ENCODE results near the gene FAM114A1. TPM values are rescaled to one million over a fixed set of nuclear protein-coding genes. Genes with fewer than 3 reads are reported as not detected.
A peak's percentile ranks its signal among the peaks of the same experiment; 100 is the strongest.
"Not testable (repeated sequence)": the region's sequence is repeated elsewhere in the genome, so short reads cannot be mapped to it uniquely, and the experiment has no call there.

Gene FAM114A1
- total RNA-seq, 3 donors from 2014 or later (not counting 1 experiment from before 2014, with no cell fraction given) = 0.31 to 0.70 TPM; not detected in 1

- WGBS (ENCODE audit: insufficient coverage) = 100% methylated on average over 3 of the region's 4 CpGs
- DNase-seq = no peak
- H3K4me3 Mint-ChIP-seq = no peak overlapping the region
Measured at GRCh38 chr4:38958453-38959190, 91.0 kb downstream of the FAM114A1 start.

GRCh38 chr4:38959248-38959647 lies 91.6 kb downstream of the FAM114A1 start:
- H3K9me3 Mint-ChIP-seq; intact Hi-C loops (cut with micrococcal nuclease); H3K27ac ChIP-seq (ENCODE audit: low read length); H3K9me3 ChIP-seq (ENCODE audit: control insufficient read depth, insufficient read depth, low read length); H3K4me1 Mint-ChIP-seq; H3K27me3 ChIP-seq (ENCODE audit: control insufficient read depth, insufficient read depth, low read length); H3K36me3 ChIP-seq (ENCODE audit: control insufficient read depth, insufficient read depth, low read length); H3K36me3 Mint-ChIP-seq; H3K4me3 ChIP-seq (ENCODE audit: low read length); H3K4me3 Mint-ChIP-seq; DNase-seq; H3K4me1 ChIP-seq (ENCODE audit: control insufficient read depth, insufficient read depth, low read length); ATAC-seq; H3K27me3 Mint-ChIP-seq (ENCODE audit: low read depth in 2 of 2); H3K27ac Mint-ChIP-seq: not testable (repeated sequence)
- 97% methylated on average over 5 of the region's 5 CpGs for WGBS (ENCODE audit: insufficient coverage)

More at GRCh38 chr4:38958453-38959190, 91.0 kb downstream of the FAM114A1 start:
- Mint-ChIP-seq H3K4me1 (no peaks in the 10 kb centered on the region), H3K27me3 (ENCODE audit: low read depth in 2 of 2) (peaks cover 0 to 2% of the 10 kb centered on the region in 2 donors), H3K36me3 (no peaks in the 10 kb centered on the region), H3K27ac (no peak overlapping the region), H3K9me3 (peaks cover 0 to 2% of the 10 kb centered on the region in 2 donors)
- no peaks in the 10 kb centered on the region for H3K36me3 ChIP-seq (ENCODE audit: control insufficient read depth, insufficient read depth, low read length)
- no peaks in the 10 kb centered on the region for H3K27me3 ChIP-seq (ENCODE audit: control insufficient read depth, insufficient read depth, low read length)
- no peaks in the 10 kb centered on the region for H3K4me1 ChIP-seq (ENCODE audit: control insufficient read depth, insufficient read depth, low read length)
- ATAC-seq = no peak
- H3K4me3 ChIP-seq (ENCODE audit: low read length) = no peak overlapping the region
- no peak overlapping the region for H3K27ac ChIP-seq (ENCODE audit: low read length)
- TF ChIP-seq CTCF (IDR thresholded peaks at IDR 0.05) = no peak
- no peaks in the 10 kb centered on the region for H3K9me3 ChIP-seq (ENCODE audit: control insufficient read depth, insufficient read depth, low read length)
- intact Hi-C loops (cut with micrococcal nuclease) = no loop called here

- WGBS (ENCODE audit: insufficient coverage) = 95% methylated on average over 11 of the region's 11 CpGs
- no peak for TF ChIP-seq CTCF (IDR thresholded peaks at IDR 0.05)
- Mint-ChIP-seq H3K36me3 (peaks cover 8% of the 10 kb centered on the region), H3K4me1 (peaks cover 0 to 4% of the 10 kb centered on the region in 2 donors), H3K27me3 (ENCODE audit: low read depth in 2 of 2) (no peaks in the 10 kb centered on the region), H3K9me3 (peaks cover 0 to 2% of the 10 kb centered on the region in 2 donors), H3K27ac (no peak overlapping the region), H3K4me3 (no peak overlapping the region)
- H3K27me3 ChIP-seq (ENCODE audit: control insufficient read depth, insufficient read depth, low read length) = no peaks in the 10 kb centered on the region
- H3K36me3 ChIP-seq (ENCODE audit: control insufficient read depth, insufficient read depth, low read length) = peaks cover 42% of the 10 kb centered on the region
- no peak overlapping the region for H3K4me3 ChIP-seq (ENCODE audit: low read length)
- no peak for DNase-seq
- no peak overlapping the region for H3K27ac ChIP-seq (ENCODE audit: low read length)
- H3K9me3 ChIP-seq (ENCODE audit: control insufficient read depth, insufficient read depth, low read length) = no peaks in the 10 kb centered on the region
- no peak for ATAC-seq
- intact Hi-C loops (cut with micrococcal nuclease) = no loop called here
- no peaks in the 10 kb centered on the region for H3K4me1 ChIP-seq (ENCODE audit: control insufficient read depth, insufficient read depth, low read length)
Measured at GRCh38 chr4:38964942-38965775, 97.6 kb downstream of the FAM114A1 start.

- no peak for DNase-seq
Measured at GRCh38 chr4:38965866-38966265, 98.3 kb downstream of the FAM114A1 start.

More at GRCh38 chr4:38965866-38966265, 98.3 kb downstream of the FAM114A1 start:
- Mint-ChIP-seq H3K9me3 (peaks cover 0 to 2% of the 10 kb centered on the region in 2 donors), H3K27ac (peak overlapping the region in 1 of 2 donors; percentile 25), H3K4me3 (no peak overlapping the region), H3K27me3 (ENCODE audit: low read depth in 2 of 2) (no peaks in the 10 kb centered on the region), H3K4me1 (peaks cover 0 to 4% of the 10 kb centered on the region in 2 donors), H3K36me3 (peaks cover 13% of the 10 kb centered on the region)
- H3K9me3 ChIP-seq (ENCODE audit: control insufficient read depth, insufficient read depth, low read length) = no peaks in the 10 kb centered on the region
- H3K27ac ChIP-seq (ENCODE audit: low read length) = no peak overlapping the region
- no peak overlapping the region for H3K4me3 ChIP-seq (ENCODE audit: low read length)
- H3K36me3 ChIP-seq (ENCODE audit: control insufficient read depth, insufficient read depth, low read length) = peaks cover 49% of the 10 kb centered on the region
- no peak for ATAC-seq
- no peaks in the 10 kb centered on the region for H3K4me1 ChIP-seq (ENCODE audit: control insufficient read depth, insufficient read depth, low read length)
- 77% methylated on average over 2 of the region's 3 CpGs for WGBS (ENCODE audit: insufficient coverage)
- no peak for TF ChIP-seq CTCF (IDR thresholded peaks at IDR 0.05)
- intact Hi-C loops (cut with micrococcal nuclease) = no loop called here
- H3K27me3 ChIP-seq (ENCODE audit: control insufficient read depth, insufficient read depth, low read length) = no peaks in the 10 kb centered on the region

All from natural killer cell (primary cell).